Measurements from ENCODE around the gene LAMC2. TPM values are rescaled to one million over a fixed set of nuclear protein-coding genes. Genes with fewer than 3 reads are reported as not detected.

Gene LAMC2
- total and polyA plus RNA-seq, 2 of the 8 experiments (the other 6 are each of a cell fraction or from before 2014, with no cell fraction given) = 4.6 to 12.9 TPM

- TF ChIP-seq CHD7 (IDR thresholded peaks at IDR 0.05; ENCODE audit: insufficient replicate concordance, low read length) (no peak), HDAC2 (IDR thresholded peaks at IDR 0.05; ENCODE audit: borderline replicate concordance in 1 of 2, low read depth in 2 of 2, low read length in 2 of 2) (0 out of 4 replicates have a peak, but pooled peaks of 1 of the 2 experiments have one; percentile 7), JUN (IDR thresholded peaks at IDR 0.05; ENCODE audit: low read depth, low read length) (no peak), ATF3 (IDR thresholded peaks at IDR 0.05; ENCODE audit: insufficient read depth, low read depth, low read length) (no peak)
Measured at GRCh38 chr1:183259924-183260323, 73.9 kb downstream of the LAMC2 start (continued).
